CD4-positive, alpha-beta T cell treated with Interferon alpha-2 for 1 hour (primary cell): ENCODE measurements around the gene CDO1.

Experiments used
- DNase-seq, 2 donors: peaks; one replicate each; pipeline ENCODE4 v3.0.0-alpha.2; 2020 to 2022

The CDO1 gene

GRCh38 chr5:115816226-115817081 is at the start of gene CDO1:
CDO1 (minus strand) TSS chr5:115816659; CDS start chr5:115816397, 262 bp downstream.
- no peak for DNase-seq

- no peak for DNase-seq
Observed at GRCh38 chr5:115859378-115859777, 42.9 kb upstream of the CDO1 start.

GRCh38 chr5:115858396-115858795 is 41.9 kb upstream of the CDO1 start:
- DNase-seq, result no peak

GRCh38 chr5:115857626-115858349 is 41.3 kb upstream of the CDO1 start:
- DNase-seq, result no peak

GRCh38 chr5:115857057-115857479 is 40.6 kb upstream of the CDO1 start:
- DNase-seq, result no peak

- no peak for DNase-seq
Observed at GRCh38 chr5:115855959-115856358, 39.5 kb upstream of the CDO1 start.

GRCh38 chr5:115854139-115854538 is 37.7 kb upstream of the CDO1 start:
- no peak for DNase-seq

GRCh38 chr5:115850744-115851416 is 34.4 kb upstream of the CDO1 start:
- DNase-seq, result no peak

- no peak for DNase-seq
Observed at GRCh38 chr5:115849258-115849798, 32.9 kb upstream of the CDO1 start.

GRCh38 chr5:115847290-115847689 is 30.8 kb upstream of the CDO1 start:
- DNase-seq, result no peak

- DNase-seq, result no peak
Observed at GRCh38 chr5:115844321-115844817, 27.9 kb upstream of the CDO1 start.

- no peak for DNase-seq
Observed at GRCh38 chr5:115843444-115844130, 27.1 kb upstream of the CDO1 start.

- DNase-seq, result no peak
Observed at GRCh38 chr5:115842952-115843351, 26.5 kb upstream of the CDO1 start.

GRCh38 chr5:115842089-115842935 is 25.9 kb upstream of the CDO1 start:
- peak; percentile 2 to 28 for DNase-seq

- peak; percentile 89 to 92 for DNase-seq
Observed at GRCh38 chr5:115841382-115842088, 25.1 kb upstream of the CDO1 start, which contains the start of the genes AP3S1 and ATG12. AP3S1 (plus strand) TSS chr5:115841935; CDS start chr5:115842038, 103 bp downstream. ATG12 (minus strand) TSS chr5:115841565; CDS start chr5:115841552, 13 bp downstream.

GRCh38 chr5:115840873-115841272 is 24.4 kb upstream of the CDO1 start:
- no peak for DNase-seq

GRCh38 chr5:115838885-115839518 is 22.5 kb upstream of the CDO1 start:
- peak in 1 of 2 donors; percentile 80 for DNase-seq

GRCh38 chr5:115835481-115835880 is 19.0 kb upstream of the CDO1 start:
- DNase-seq, result no peak

- DNase-seq, result peak; percentile 27 to 61
Observed at GRCh38 chr5:115831163-115831768, 14.8 kb upstream of the CDO1 start.
